Stimulated activated CD4-positive, alpha-beta T cell treated with anti-CD3 and anti-CD28 coated beads, Interleukin-4, amount 100 ng/mL, for 4 hours (primary cell): Measurements from ENCODE around the gene INHBE.
"Not testable (repeated sequence)": the region's sequence is repeated elsewhere in the genome, so short reads cannot be mapped to it uniquely, and the experiment has no call there.

Experiments used
- DNase-seq, 2 experiments: peaks; one replicate each; pipeline ENCODE4 v3.0.0-alpha.2; 2020

The INHBE gene

GRCh38 chr12:57441846-57442427 is 13.2 kb upstream of the INHBE start:
- DNase-seq, result no peak

- DNase-seq, result not testable (repeated sequence)
These were observed 10.8 kb upstream of the INHBE start for GRCh38 chr12:57444337-57444736.

GRCh38 chr12:57444744-57445143 is 10.4 kb upstream of the INHBE start:
- no peak for DNase-seq

GRCh38 chr12:57446292-57446960 is 8.7 kb upstream of the INHBE start:
- no peak for DNase-seq

- no peak for DNase-seq
These were observed 6.4 kb upstream of the INHBE start for GRCh38 chr12:57448669-57449068.

- DNase-seq, result no peak
These were observed 5.7 kb upstream of the INHBE start for GRCh38 chr12:57449375-57449774.

- DNase-seq, result no peak
These were observed 5.0 kb upstream of the INHBE start for GRCh38 chr12:57450057-57450456.

GRCh38 chr12:57451233-57451778 is 3.8 kb upstream of the INHBE start:
- DNase-seq, result no peak

- no peak for DNase-seq
These were observed 2.7 kb upstream of the INHBE start for GRCh38 chr12:57452181-57452936.

GRCh38 chr12:57452937-57453509 is 2.1 kb upstream of the INHBE start:
- DNase-seq, result peak in 1 of 2 experiments; percentile 52

- no peak for DNase-seq
These were observed 918 bp upstream of the INHBE start for GRCh38 chr12:57454213-57454565.

- DNase-seq, result no peak
These were observed 452 bp downstream of the INHBE start for GRCh38 chr12:57455374-57456144.

- DNase-seq, result peak; percentile 33 to 46
These were observed 1.1 kb downstream of the INHBE start for GRCh38 chr12:57456145-57456700.

- DNase-seq, result no peak
These were observed 1.8 kb downstream of the INHBE start for GRCh38 chr12:57456737-57457490.

- DNase-seq, result no peak
These were observed 3.6 kb downstream of the INHBE start for GRCh38 chr12:57458665-57459054.

- DNase-seq, result peak; percentile 88 to 92
These were observed 4.1 kb downstream of the INHBE start for GRCh38 chr12:57459055-57459749.

- no peak for DNase-seq
These were observed 4.8 kb downstream of the INHBE start, which contains the start of gene GLI1 for GRCh38 chr12:57459750-57460467. TSS of gene GLI1 (plus strand) at chr12:57459785. CDS start at chr12:57463692, 3,907 bp downstream.

- DNase-seq, result peak in 1 of 2 experiments; percentile 7
These were observed 5.3 kb downstream of the INHBE start for GRCh38 chr12:57460468-57460784.

- no peak for DNase-seq
These were observed 5.8 kb downstream of the INHBE start for GRCh38 chr12:57460841-57461275.

- DNase-seq, result peak; percentile 26 to 43
These were observed 6.3 kb downstream of the INHBE start for GRCh38 chr12:57461276-57461916.
